MM.1S (cell line): ENCODE results near the gene PXN.
"Not testable (repeated sequence)": the region's sequence is repeated elsewhere in the genome, so short reads cannot be mapped to it uniquely, and the experiment has no call there.

Source experiments
- DNase-seq: peaks from one replicate; pipeline ENCODE4 v3.0.0-alpha.2; 2015
- H2AFZ ChIP-seq: fragments of 300-600 bp; sonication (generic); 2 replicates; pipeline ENCODE4 v1.6.0; 2016; ENCODE audit warnings: antibody characterized with exemption, low read length
- H3F3A ChIP-seq: fragments of 300-600 bp; sonication (generic); 2 replicates; pipeline ENCODE4 v1.6.1; 2016; ENCODE audit warnings: mild to moderate bottlenecking, antibody characterized with exemption, low read length, moderate library complexity, mixed read lengths; ENCODE audit not compliant: insufficient read depth
- H3K27ac ChIP-seq: fragments of 300-600 bp; sonication (generic); 2 replicates; pipeline ENCODE4 v1.5.1; 2016; ENCODE audit warnings: mild to moderate bottlenecking, low read length
- H3K27me3 ChIP-seq: fragments of 300-600 bp; sonication (generic); replicated peaks from 2 replicates; pipeline ENCODE4 v1.6.0; 2016; ENCODE audit warnings: low read length; ENCODE audit not compliant: insufficient read depth
- H3K36me3 ChIP-seq: fragments of 300-600 bp; sonication (generic); replicated peaks from 2 replicates; pipeline ENCODE4 v1.6.1; 2016; ENCODE audit warnings: mild to moderate bottlenecking, low read length, mixed read lengths; ENCODE audit not compliant: insufficient read depth
- H3K4me1 ChIP-seq: fragments of 300-600 bp; sonication (generic); 2 replicates; pipeline ENCODE4 v1.6.1; 2016; ENCODE audit warnings: low read length, mixed read lengths
- H3K4me2 ChIP-seq: fragments of 300-600 bp; sonication (generic); 2 replicates; pipeline ENCODE4 v1.6.0; 2016; ENCODE audit warnings: low read depth, low read length
- H3K4me3 ChIP-seq: fragments of 300-600 bp; sonication (generic); 2 replicates; pipeline ENCODE4 v1.5.1; 2016; ENCODE audit warnings: low read length, mixed read lengths
- H3K79me2 ChIP-seq: fragments of 300-600 bp; sonication (generic); 2 replicates; pipeline ENCODE4 v1.6.1; 2016; ENCODE audit warnings: mixed run types, low read length, mixed read lengths
- H3K9ac ChIP-seq: fragments of 300-600 bp; sonication (generic); 2 replicates; pipeline ENCODE4 v1.6.1; 2016; ENCODE audit warnings: low read length, mixed read lengths
- H3K9me2 ChIP-seq: fragments of 300-600 bp; sonication (generic); replicated peaks from 2 replicates; pipeline ENCODE4 v1.6.1; 2016; ENCODE audit warnings: mild to moderate bottlenecking, low read length, mixed read lengths; ENCODE audit not compliant: insufficient read depth
- H3K9me3 ChIP-seq: fragments of 300-600 bp; sonication (generic); replicated peaks from 2 replicates; pipeline ENCODE4 v1.6.1; 2016; ENCODE audit warnings: mild to moderate bottlenecking, low read length, mixed read lengths; ENCODE audit not compliant: insufficient read depth
- H4K20me1 ChIP-seq: fragments of 300-600 bp; sonication (generic); 2 replicates; pipeline ENCODE4 v1.6.1; 2016; ENCODE audit warnings: mild to moderate bottlenecking, low read length, moderate library complexity, mixed read lengths; ENCODE audit not compliant: insufficient read depth
- CTCF ChIP-seq: fragments of 300-600 bp; sonication (generic); IDR thresholded peaks from 2 replicates; pipeline ENCODE4 v1.5.1; 2016; ENCODE audit warnings: antibody characterized with exemption, low read length, mixed read lengths
- EZH2 ChIP-seq: fragments of 300-600 bp; sonication (generic); optimal IDR thresholded peaks from 2 replicates; pipeline ENCODE3; 2017; ENCODE audit warnings: low read depth, mild to moderate bottlenecking, antibody characterized with exemption, low read length, mixed read lengths
- EZH2phosphoT487 ChIP-seq: fragments of 300-600 bp; sonication (generic); IDR thresholded peaks from 2 replicates; pipeline ENCODE4 v1.6.1; 2018; ENCODE audit warnings: antibody characterized with exemption, low read length

The PXN gene

GRCh38 chr12:120249266-120249874 is 16.2 kb downstream of the PXN start:
- H3K4me3 ChIP-seq = no peak overlapping the region
- no peak overlapping the region for H3K27ac ChIP-seq
- H3K36me3 ChIP-seq = no peaks in the 10 kb centered on the region
- H3K9me3 ChIP-seq = no peaks in the 10 kb centered on the region
- no peaks in the 10 kb centered on the region for H3F3A ChIP-seq
- H3K4me2 ChIP-seq = no peak overlapping the region
- no peak for DNase-seq
- H3K9me2 ChIP-seq = no peaks in the 10 kb centered on the region
- no peaks in the 10 kb centered on the region for H3K79me2 ChIP-seq
- H3K27me3 ChIP-seq = no peaks in the 10 kb centered on the region
- TF ChIP-seq EZH2phosphoT487 = no peak
- TF ChIP-seq CTCF = no peak
- no peak for TF ChIP-seq EZH2
- no peaks in the 10 kb centered on the region for H4K20me1 ChIP-seq
- no peak overlapping the region for H3K9ac ChIP-seq
- H2AFZ ChIP-seq = no peak overlapping the region
- H3K4me1 ChIP-seq = no peaks in the 10 kb centered on the region

GRCh38 chr12:120247621-120248030 is 17.9 kb downstream of the PXN start:
- H3K9ac ChIP-seq = no peak overlapping the region
- no peaks in the 10 kb centered on the region for H3K79me2 ChIP-seq
- no peak for DNase-seq
- no peaks in the 10 kb centered on the region for H3F3A ChIP-seq
- no peak overlapping the region for H2AFZ ChIP-seq
- H3K9me2 ChIP-seq = no peaks in the 10 kb centered on the region
- no peak for TF ChIP-seq EZH2
- no peak for TF ChIP-seq CTCF
- no peak for TF ChIP-seq EZH2phosphoT487
- H3K4me3 ChIP-seq = no peak overlapping the region
- H4K20me1 ChIP-seq = no peaks in the 10 kb centered on the region
- H3K9me3 ChIP-seq = no peaks in the 10 kb centered on the region
- no peaks in the 10 kb centered on the region for H3K27me3 ChIP-seq
- no peak overlapping the region for H3K27ac ChIP-seq
- H3K36me3 ChIP-seq = no peaks in the 10 kb centered on the region
- H3K4me2 ChIP-seq = no peak overlapping the region
- H3K4me1 ChIP-seq = no peaks in the 10 kb centered on the region

GRCh38 chr12:120247183-120247582 is 18.3 kb downstream of the PXN start:
- Histone ChIP-seq H3K27me3 (no peaks in the 10 kb centered on the region), H3K79me2 (no peaks in the 10 kb centered on the region), H3K4me3 (no peak overlapping the region), H3K27ac (no peak overlapping the region), H3K4me1 (no peaks in the 10 kb centered on the region), H3K36me3 (no peaks in the 10 kb centered on the region), H3K9me3 (no peaks in the 10 kb centered on the region), H3K4me2 (no peak overlapping the region), H3F3A (no peaks in the 10 kb centered on the region), H4K20me1 (no peaks in the 10 kb centered on the region), H3K9me2 (no peaks in the 10 kb centered on the region), H3K9ac (no peak overlapping the region), H2AFZ (no peak overlapping the region)
- TF ChIP-seq EZH2phosphoT487 = no peak
- TF ChIP-seq CTCF = no peak
- no peak for TF ChIP-seq EZH2
- DNase-seq = no peak

- H4K20me1 ChIP-seq = not testable (repeated sequence)
Observed at GRCh38 chr12:120246705-120247104, 18.8 kb downstream of the PXN start.

More at GRCh38 chr12:120246705-120247104, 18.8 kb downstream of the PXN start:
- H3K36me3 ChIP-seq, H3K9me2 ChIP-seq, H3F3A ChIP-seq, H3K4me2 ChIP-seq, DNase-seq, H2AFZ ChIP-seq, H3K79me2 ChIP-seq, H3K4me1 ChIP-seq, H3K9me3 ChIP-seq, H3K27me3 ChIP-seq, H3K9ac ChIP-seq, H3K4me3 ChIP-seq, H3K27ac ChIP-seq: not testable (repeated sequence)
